Stomach smooth muscle (tissue), 2 donors: ENCODE results near the gene TTC32.

ENCODE experiments used
- H3K27ac ChIP-seq: one replicate; pipeline ENCODE4 v1.7.0; 2013; ENCODE audit warnings: mild to moderate bottlenecking, low read length, inconsistent platforms
- H3K27me3 ChIP-seq, 2 donors: one replicate each; pipeline ENCODE4 v1.7.0; 2013; ENCODE audit warnings: low read length in 2 of 2; ENCODE audit not compliant: insufficient read depth in 2 of 2, control insufficient read depth in 1 of 2
- H3K36me3 ChIP-seq, 2 donors: one replicate each; pipeline ENCODE4 v1.7.0; 2013; ENCODE audit warnings: low read length in 2 of 2; ENCODE audit not compliant: control insufficient read depth in 2 of 2, insufficient read depth in 2 of 2
- H3K4me1 ChIP-seq: one replicate; pipeline ENCODE4 v1.7.0; 2013; ENCODE audit warnings: low read length; ENCODE audit not compliant: control insufficient read depth, insufficient read depth
- H3K4me3 ChIP-seq, 2 donors: one replicate each; pipeline ENCODE4 v1.7.0; 2013; ENCODE audit warnings: low read length in 2 of 2
- H3K9ac ChIP-seq, 2 donors: one replicate each; pipeline ENCODE4 v1.7.0; 2013; ENCODE audit warnings: low read length in 2 of 2, mild to moderate bottlenecking in 1 of 2
- H3K9me3 ChIP-seq, 2 donors: one replicate each; pipeline ENCODE4 v1.7.0; 2013; ENCODE audit warnings: low read length in 2 of 2; ENCODE audit not compliant: control insufficient read depth in 2 of 2
- donor health status: healthy.
- donor health status: Pancreatic carcinoma.

TTC32 gene

GRCh38 chr2:19901442-19902215, at the start of gene TTC32:
Gene TTC32, minus strand, starts transcription at chr2:19901983. Its CDS starts 129 bp downstream, at chr2:19901854.
- Histone ChIP-seq H3K27me3 (no peaks in the 10 kb centered on the region), H3K9me3 (no peaks in the 10 kb centered on the region), H3K4me1 (peaks cover 18% of the 10 kb centered on the region), H3K4me3 (peak within 1 kb of the TSS; percentile 89 to 96), H3K9ac (peak within 1 kb of the TSS; percentile 95 to 100), H3K27ac (peak within 1 kb of the TSS; percentile 94), H3K36me3 (no peaks in the 10 kb centered on the region)

GRCh38 chr2:19949071-19949470, 47.3 kb upstream of the TTC32 start:
- H3K9me3 ChIP-seq: no peaks in the 10 kb centered on the region
- no peaks in the 10 kb centered on the region for H3K36me3 ChIP-seq
- H3K27ac ChIP-seq: no peak overlapping the region
- no peak overlapping the region for H3K9ac ChIP-seq
- H3K4me3 ChIP-seq: no peak overlapping the region
- no peaks in the 10 kb centered on the region for H3K4me1 ChIP-seq
- H3K27me3 ChIP-seq: no peaks in the 10 kb centered on the region

- H3K27ac ChIP-seq: no peak overlapping the region
- no peaks in the 10 kb centered on the region for H3K4me1 ChIP-seq
- no peaks in the 10 kb centered on the region for H3K9me3 ChIP-seq
- H3K27me3 ChIP-seq: no peaks in the 10 kb centered on the region
- H3K9ac ChIP-seq: no peak overlapping the region
- no peaks in the 10 kb centered on the region for H3K36me3 ChIP-seq
- no peak overlapping the region for H3K4me3 ChIP-seq
These were observed 45.6 kb upstream of the TTC32 start for GRCh38 chr2:19947184-19947940.

- no peaks in the 10 kb centered on the region for H3K36me3 ChIP-seq
- H3K27ac ChIP-seq: no peak overlapping the region
- no peaks in the 10 kb centered on the region for H3K27me3 ChIP-seq
- H3K4me1 ChIP-seq: no peaks in the 10 kb centered on the region
- H3K9me3 ChIP-seq: no peaks in the 10 kb centered on the region
- no peak overlapping the region for H3K9ac ChIP-seq
- no peak overlapping the region for H3K4me3 ChIP-seq
These were observed 42.5 kb upstream of the TTC32 start for GRCh38 chr2:19944205-19944845.

- no peak overlapping the region for H3K27ac ChIP-seq
- H3K4me1 ChIP-seq: no peaks in the 10 kb centered on the region
- no peak overlapping the region for H3K4me3 ChIP-seq
- H3K36me3 ChIP-seq: no peaks in the 10 kb centered on the region
- no peaks in the 10 kb centered on the region for H3K27me3 ChIP-seq
- H3K9ac ChIP-seq: no peak overlapping the region
- no peaks in the 10 kb centered on the region for H3K9me3 ChIP-seq
These were observed 41.4 kb upstream of the TTC32 start for GRCh38 chr2:19943189-19943588.

- H3K4me1 ChIP-seq: no peaks in the 10 kb centered on the region
- peaks cover 0 to 5% of the 10 kb centered on the region in 2 donors for H3K36me3 ChIP-seq
- H3K4me3 ChIP-seq: no peak overlapping the region
- no peaks in the 10 kb centered on the region for H3K9me3 ChIP-seq
- no peak overlapping the region for H3K27ac ChIP-seq
- H3K27me3 ChIP-seq: no peaks in the 10 kb centered on the region
- H3K9ac ChIP-seq: no peak overlapping the region
These were observed 40.4 kb upstream of the TTC32 start for GRCh38 chr2:19942199-19942598.

GRCh38 chr2:19937004-19937403, 35.2 kb upstream of the TTC32 start:
- Histone ChIP-seq H3K36me3 (peaks cover 9 to 12% of the 10 kb centered on the region in 2 donors), H3K4me3 (no peak overlapping the region), H3K9ac (no peak overlapping the region), H3K9me3 (no peaks in the 10 kb centered on the region), H3K27me3 (no peaks in the 10 kb centered on the region), H3K4me1 (no peaks in the 10 kb centered on the region), H3K27ac (no peak overlapping the region)

GRCh38 chr2:19936203-19936602, 34.4 kb upstream of the TTC32 start:
- Histone ChIP-seq H3K9me3 (no peaks in the 10 kb centered on the region), H3K27ac (no peak overlapping the region), H3K9ac (no peak overlapping the region), H3K4me1 (no peaks in the 10 kb centered on the region), H3K27me3 (no peaks in the 10 kb centered on the region), H3K36me3 (peaks cover 9 to 13% of the 10 kb centered on the region in 2 donors), H3K4me3 (no peak overlapping the region)

GRCh38 chr2:19933351-19933981, 31.7 kb upstream of the TTC32 start:
- no peaks in the 10 kb centered on the region for H3K4me1 ChIP-seq
- H3K9me3 ChIP-seq: no peaks in the 10 kb centered on the region
- H3K27me3 ChIP-seq: no peaks in the 10 kb centered on the region
- H3K27ac ChIP-seq: no peak overlapping the region
- H3K4me3 ChIP-seq: no peak overlapping the region
- no peak overlapping the region for H3K9ac ChIP-seq
- H3K36me3 ChIP-seq: peaks cover 13 to 25% of the 10 kb centered on the region in 2 donors

GRCh38 chr2:19932928-19933327, 31.1 kb upstream of the TTC32 start:
- H3K27ac ChIP-seq: no peak overlapping the region
- H3K9me3 ChIP-seq: peaks cover 0 to under 1% of the 10 kb centered on the region in 2 donors
- no peaks in the 10 kb centered on the region for H3K4me1 ChIP-seq
- no peak overlapping the region for H3K9ac ChIP-seq
- H3K36me3 ChIP-seq: peaks cover 15 to 23% of the 10 kb centered on the region in 2 donors
- H3K4me3 ChIP-seq: no peak overlapping the region
- no peaks in the 10 kb centered on the region for H3K27me3 ChIP-seq
